Spinal cord (tissue), 10 donors: ENCODE data around the gene ADGRA3. TPM values are rescaled to one million over a fixed set of nuclear protein-coding genes. Genes with fewer than 3 reads are reported as not detected.

Source experiments
- DNase-seq, 6 donors: peaks; one replicate each; pipeline versions ENCODE4 v3.0.0 to v3.0.0-alpha.2; 2013 to 2015; ENCODE audit warnings: low spot score in 6 of 6, low read depth in 4 of 6
- H3K27ac ChIP-seq: one replicate; pipeline ENCODE4 v1.5.1; 2013; ENCODE audit warnings: low read depth, low read length, control low read depth
- H3K27me3 ChIP-seq: one replicate; pipeline ENCODE4 v1.6.1; 2013; ENCODE audit warnings: low read length; ENCODE audit not compliant: control insufficient read depth, insufficient read depth
- H3K36me3 ChIP-seq: one replicate; pipeline ENCODE4 v1.6.1; 2013; ENCODE audit warnings: low read length; ENCODE audit not compliant: control insufficient read depth, insufficient read depth
- H3K4me1 ChIP-seq: one replicate; pipeline ENCODE4 v1.6.1; 2013; ENCODE audit warnings: low read length; ENCODE audit not compliant: control insufficient read depth, insufficient read depth
- H3K4me3 ChIP-seq: one replicate; pipeline ENCODE4 v1.5.1; 2013; ENCODE audit warnings: low read depth, low read length, control low read depth
- H3K9me3 ChIP-seq: one replicate; pipeline ENCODE4 v1.6.1; 2013; ENCODE audit warnings: low read length; ENCODE audit not compliant: control insufficient read depth, insufficient read depth
- WGBS: methylation state at CpG from one replicate; pipeline ENCODE4 v1.1.5; 2013; ENCODE audit warnings: missing lambda C conversion rate; ENCODE audit not compliant: insufficient coverage; 5-methylcytosine and 5-hydroxymethylcytosine counted together
- polyA plus RNA-seq, 2 donors: library from polyadenylated mRNA; unstranded; fragments of 120-200 nt; gene quantifications; one replicate each; pipeline ENCODE4 v1.2.1, GENCODE V29; 2013; ENCODE audit not compliant: insufficient read length in 2 of 2
- total RNA-seq, 2 donors: library from RNA; depleted of rRNA in 1 of 2; stranded (reverse); fragments of 120-200 nt in 1 of 2; fragments of >200 nt in 1 of 2; gene quantifications; one replicate each; pipeline versions ENCODE4 v1.2.3 to v1.2.4, GENCODE V29; 2013 to 2014
- donor health status: healthy.

Gene ADGRA3
- total and polyA plus RNA-seq, 4 donors = 33.9 to 57.4 (median 40.8) TPM

- no peak for DNase-seq
- Histone ChIP-seq H3K27me3 (no peaks in the 10 kb centered on the region), H3K9me3 (no peaks in the 10 kb centered on the region), H3K36me3 (no peaks in the 10 kb centered on the region), H3K27ac (no peak overlapping the region), H3K4me3 (no peak overlapping the region), H3K4me1 (no peaks in the 10 kb centered on the region)
- WGBS = no CpG with 5 or more reads among the region's 2 CpGs
Measured at GRCh38 chr4:22343606-22344005, 172.3 kb downstream of the ADGRA3 start.

GRCh38 chr4:22339491-22339890 is 176.4 kb downstream of the ADGRA3 start:
- WGBS = 70% methylated on average over 2 of the region's 5 CpGs
- no peak for DNase-seq
- no peak overlapping the region for H3K27ac ChIP-seq
- no peaks in the 10 kb centered on the region for H3K27me3 ChIP-seq
- no peak overlapping the region for H3K4me3 ChIP-seq
- no peaks in the 10 kb centered on the region for H3K9me3 ChIP-seq
- H3K4me1 ChIP-seq = no peaks in the 10 kb centered on the region
- H3K36me3 ChIP-seq = no peaks in the 10 kb centered on the region

GRCh38 chr4:22338796-22339195 is 177.1 kb downstream of the ADGRA3 start:
- H3K9me3 ChIP-seq = no peaks in the 10 kb centered on the region
- 78% methylated on average over 1 of the region's 2 CpGs for WGBS
- no peak overlapping the region for H3K4me3 ChIP-seq
- H3K36me3 ChIP-seq = no peaks in the 10 kb centered on the region
- no peak overlapping the region for H3K27ac ChIP-seq
- H3K4me1 ChIP-seq = no peaks in the 10 kb centered on the region
- H3K27me3 ChIP-seq = no peaks in the 10 kb centered on the region
- DNase-seq = no peak

Other genes starting within 250 kb of the ADGRA3 start
- gene GBA3, start 176.9 kb upstream of the ADGRA3 start, total RNA-seq = under 1 TPM; 0.40 to 0.55 TPM
- gene GBA3, start 176.9 kb upstream of the ADGRA3 start, polyA plus RNA-seq = under 1 TPM; 0.17 to 0.50 TPM